ENCODE measurements around the gene SH3PXD2A. TPM values are rescaled to one million over a fixed set of nuclear protein-coding genes. Genes with fewer than 3 reads are reported as not detected.

The SH3PXD2A gene
- total and polyA plus RNA-seq, 2 of the 4 experiments (the other 2 are of a cell fraction), result 6.3 to 23.0 TPM

DNA sequence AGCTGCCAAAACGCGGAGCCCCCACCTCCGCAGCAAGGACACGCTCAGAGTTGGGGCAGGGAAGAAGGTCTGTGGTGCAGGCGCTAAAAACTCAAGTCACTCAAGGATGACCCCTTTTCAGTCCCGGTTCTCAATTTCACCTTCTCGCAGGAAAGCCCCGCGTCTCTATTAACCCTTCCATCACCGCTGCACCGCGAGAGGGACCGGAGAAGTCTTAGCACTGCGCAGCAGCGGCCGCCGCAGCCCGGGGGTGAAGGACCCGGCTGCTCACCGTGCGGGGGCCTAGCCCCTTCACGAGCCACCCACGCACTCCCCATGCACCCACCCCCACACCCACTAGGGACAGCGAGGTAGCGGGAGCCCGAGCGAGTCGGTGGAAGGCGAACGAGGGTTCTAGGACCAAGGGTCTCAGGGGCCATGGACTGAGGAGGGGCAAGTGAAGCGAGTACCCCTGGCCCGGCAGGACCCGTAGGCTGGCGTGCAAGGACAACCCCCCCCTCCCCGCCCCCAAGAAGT is 162.9 kb downstream of the SH3PXD2A start:
- H3K9ac ChIP-seq (ENCODE audit: low read depth, low read length), result peak overlapping the region; percentile 26
- H3K9me3 ChIP-seq (ENCODE audit: control insufficient read depth, insufficient read depth, low read length), result no peaks in the 10 kb centered on the region
- dilution Hi-C loops (cut with HindIII; ENCODE audit: low sequenced_read_pairs, unreplicated experiment) (no loop called here), in situ Hi-C loops (cut with MboI; ENCODE audit: low sequenced_read_pairs) (no loop called here), intact Hi-C loops (cut with micrococcal nuclease) (no loop called here)
- H3K23ac ChIP-seq (ENCODE audit: low read depth, low read length), result no peak overlapping the region
- H4K5ac ChIP-seq (ENCODE audit: low read depth, low read length), result no peak overlapping the region
- no peak overlapping the region for H3K27ac ChIP-seq (ENCODE audit: insufficient read depth, low read length)
- H3K4me3 ChIP-seq (ENCODE audit: insufficient read depth, low read depth, low read length), result peak overlapping the region; percentile 55
- no peak for DNase-seq
- H3K27me3 ChIP-seq (ENCODE audit: control insufficient read depth, insufficient read depth, low read length), result no peaks in the 10 kb centered on the region; the same call in 1 of the 2 replicates
- ATAC-seq (ENCODE audit: low read depth), result no peak
- no peak overlapping the region for H3K18ac ChIP-seq (ENCODE audit: low read depth, low read length)
- H3K79me1 ChIP-seq (ENCODE audit: low read depth in 1 of 2, low read length in 2 of 2), result peaks cover 7 to 20% of the 10 kb centered on the region in 2 experiments; a peak in 2 of 4 replicates
- no peak overlapping the region for H3K14ac ChIP-seq (replicated peaks; ENCODE audit: low read depth, low read length)
- peak overlapping the region; percentile 28 for H2AFZ ChIP-seq (replicated peaks; ENCODE audit: low read length, poor library complexity)
- no peaks in the 10 kb centered on the region for H3K36me3 ChIP-seq (ENCODE audit: control insufficient read depth, insufficient read depth, low read length)
- no peak overlapping the region for H2BK5ac ChIP-seq (ENCODE audit: low read depth, low read length, poor library complexity, severe bottlenecking)
- H4K91ac ChIP-seq (ENCODE audit: insufficient read depth, low read depth, low read length), result no peak overlapping the region
- no TSS peak for BruUV-seq (replicated peaks)
- CTCF ChIA-PET, result no interaction called here
- TF ChIP-seq FOS (IDR thresholded peaks at IDR 0.05; ENCODE audit: low read depth, low read length), result no peak
- TF ChIP-seq BHLHE40 (IDR thresholded peaks at IDR 0.05; ENCODE audit: low read depth, low read length), result no peak
- TF ChIP-seq SMC3 (IDR thresholded peaks at IDR 0.05; ENCODE audit: low read depth, low read length), result no peak
- no peak for TF ChIP-seq MXI1 (IDR thresholded peaks at IDR 0.05; ENCODE audit: borderline replicate concordance, low read depth, low read length)
- TF ChIP-seq RAD21 (IDR thresholded peaks at IDR 0.05; ENCODE audit: low read length), result no peak
- TF ChIP-seq, protein P1, sequence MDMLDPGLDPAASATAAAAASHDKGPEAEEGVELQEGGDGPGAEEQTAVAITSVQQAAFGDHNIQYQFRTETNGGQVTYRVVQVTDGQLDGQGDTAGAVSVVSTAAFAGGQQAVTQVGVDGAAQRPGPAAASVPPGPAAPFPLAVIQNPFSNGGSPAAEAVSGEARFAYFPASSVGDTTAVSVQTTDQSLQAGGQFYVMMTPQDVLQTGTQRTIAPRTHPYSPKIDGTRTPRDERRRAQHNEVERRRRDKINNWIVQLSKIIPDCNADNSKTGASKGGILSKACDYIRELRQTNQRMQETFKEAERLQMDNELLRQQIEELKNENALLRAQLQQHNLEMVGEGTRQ (IDR thresholded peaks at IDR 0.05; ENCODE audit: low read depth, low read length), result no peak
- no peak for TF ChIP-seq CHD1 (IDR thresholded peaks at IDR 0.05; ENCODE audit: low read depth, low read length)
- no CpG with 5 or more reads among the region's 35 CpGs for WGBS, 2 experiments (ENCODE audit: extremely low coverage in 2 of 2, insufficient read length in 1 of 2)
- no peak overlapping the region for H2BK120ac ChIP-seq (ENCODE audit: low read depth, low read length)
- no peak overlapping the region for H3K56ac ChIP-seq (ENCODE audit: extremely low read depth, insufficient read depth, low read length)
- no peak overlapping the region for H2AK9ac ChIP-seq (replicated peaks; ENCODE audit: low read depth, low read length, poor library complexity)
- H3K4me2 ChIP-seq (ENCODE audit: low read depth, low read length), result peak overlapping the region; percentile 95
- H3K9me1 ChIP-seq (ENCODE audit: insufficient read depth, low read length), result peaks cover 16% of the 10 kb centered on the region
- H4K20me1 ChIP-seq (ENCODE audit: insufficient read depth, low read length), result no peaks in the 10 kb centered on the region
- no peak overlapping the region for H2BK20ac ChIP-seq (ENCODE audit: low read depth, low read length)
- no peak overlapping the region for H3K4ac ChIP-seq (ENCODE audit: low read depth, low read length)
- peaks cover 23% of the 10 kb centered on the region for H3K4me1 ChIP-seq (ENCODE audit: control insufficient read depth, insufficient read depth, low read length)
- POLR2A ChIA-PET (ENCODE audit: unreplicated experiment), result no interaction called here
- H4K8ac ChIP-seq (ENCODE audit: low read depth in 2 of 2, low read length in 2 of 2), result no peak overlapping the region; a peak in 1 of 4 replicates
- H2BK15ac ChIP-seq (ENCODE audit: low read depth, low read length), result no peak overlapping the region
- H2AK5ac ChIP-seq (ENCODE audit: low read depth, low read length), result no peak overlapping the region; the same call in 1 of the 2 replicates
